Femur (tissue), 1 donor: Measurements from ENCODE around the gene LYSMD1.

ENCODE experiments used
- DNase-seq: peaks from one replicate; pipeline ENCODE4 v3.0.0-alpha.2; 2017

LYSMD1 gene

DNA sequence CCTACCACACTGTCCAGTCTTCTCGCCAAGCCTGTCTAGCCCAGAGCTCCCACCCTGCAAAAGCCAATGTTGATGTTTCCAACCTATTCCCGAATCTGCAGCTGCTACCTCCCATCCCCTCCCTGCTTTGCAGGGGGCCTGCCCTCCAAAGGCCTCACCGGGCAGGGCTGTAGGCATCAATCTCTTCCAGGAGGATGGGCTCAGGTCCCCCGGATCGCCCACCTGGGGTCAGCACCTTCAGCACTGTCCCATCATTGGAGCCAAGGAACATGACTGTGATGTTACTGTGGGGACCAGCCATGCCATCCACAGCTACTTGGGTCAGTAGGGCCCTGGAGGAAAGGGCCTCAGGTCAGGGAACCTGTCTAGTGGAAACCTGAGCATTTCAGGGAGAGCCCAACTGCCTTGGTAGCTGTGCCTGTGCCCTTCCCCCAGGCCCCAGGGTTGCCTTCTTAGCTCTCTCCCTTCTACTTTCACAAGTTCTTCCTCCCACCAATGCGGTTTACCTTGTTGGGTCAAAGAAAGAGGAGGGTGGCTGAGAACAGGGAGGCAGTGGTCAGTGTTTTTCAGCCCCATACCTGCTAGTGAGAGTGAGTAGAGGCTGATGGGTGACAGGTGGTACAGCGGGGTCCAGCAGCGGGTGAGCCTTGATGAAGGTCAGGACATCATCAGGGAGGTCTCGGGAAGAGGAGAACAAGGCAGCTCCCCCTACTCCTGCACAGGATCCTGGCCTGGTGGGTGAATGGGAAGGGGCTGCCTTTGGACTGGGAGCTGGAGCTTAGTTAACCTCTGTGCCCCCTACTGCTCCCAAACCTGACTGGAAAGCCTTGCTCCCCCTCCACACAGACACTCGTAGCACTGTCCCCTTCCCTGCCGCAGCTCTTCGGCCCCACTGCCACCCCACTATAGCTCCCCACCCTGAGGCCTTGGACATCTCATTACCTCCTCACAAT is 30.0 kb downstream of the LYSMD1 start:
- DNase-seq = no peak

DNA sequence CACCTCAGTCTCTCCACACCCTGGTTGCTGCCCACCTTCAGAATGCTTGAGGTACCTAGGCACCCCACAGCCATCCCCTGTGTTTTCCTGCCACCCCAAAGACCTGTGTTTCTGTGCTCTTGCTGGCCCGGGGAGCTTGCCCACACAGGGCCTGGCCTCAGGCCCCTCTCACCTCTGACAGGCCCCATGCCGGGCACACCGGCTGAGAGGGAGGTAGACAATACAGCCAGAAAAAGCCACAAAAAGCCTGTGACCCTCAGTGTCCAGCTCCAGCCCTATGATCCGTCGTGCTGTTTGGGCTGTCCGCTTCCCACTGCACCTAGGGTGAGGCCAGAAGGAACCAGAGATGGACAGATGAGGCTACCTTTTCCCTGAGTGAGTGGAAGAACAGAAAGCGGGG is 30.7 kb downstream of the LYSMD1 start:
- DNase-seq = no peak

DNA sequence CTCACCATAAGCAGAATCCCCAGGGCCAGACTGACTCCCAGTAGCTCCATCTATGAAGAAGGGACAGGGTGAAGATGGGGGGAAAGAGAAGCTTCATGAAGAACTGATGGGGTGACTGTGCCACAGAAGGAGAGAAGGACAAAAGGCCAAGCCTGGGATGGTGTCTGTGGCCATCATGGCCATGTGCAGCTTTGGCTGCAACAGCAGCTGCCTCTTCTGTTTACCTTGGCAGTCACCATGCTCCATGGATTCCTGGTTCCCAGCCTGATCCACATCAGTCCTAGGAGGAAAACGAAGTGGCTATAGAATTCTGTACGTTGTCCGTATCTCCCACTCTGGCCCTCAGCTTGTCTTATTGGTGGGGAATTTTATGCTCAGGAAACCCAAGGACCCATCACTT is 31.3 kb downstream of the LYSMD1 start:
- no peak for DNase-seq

DNA sequence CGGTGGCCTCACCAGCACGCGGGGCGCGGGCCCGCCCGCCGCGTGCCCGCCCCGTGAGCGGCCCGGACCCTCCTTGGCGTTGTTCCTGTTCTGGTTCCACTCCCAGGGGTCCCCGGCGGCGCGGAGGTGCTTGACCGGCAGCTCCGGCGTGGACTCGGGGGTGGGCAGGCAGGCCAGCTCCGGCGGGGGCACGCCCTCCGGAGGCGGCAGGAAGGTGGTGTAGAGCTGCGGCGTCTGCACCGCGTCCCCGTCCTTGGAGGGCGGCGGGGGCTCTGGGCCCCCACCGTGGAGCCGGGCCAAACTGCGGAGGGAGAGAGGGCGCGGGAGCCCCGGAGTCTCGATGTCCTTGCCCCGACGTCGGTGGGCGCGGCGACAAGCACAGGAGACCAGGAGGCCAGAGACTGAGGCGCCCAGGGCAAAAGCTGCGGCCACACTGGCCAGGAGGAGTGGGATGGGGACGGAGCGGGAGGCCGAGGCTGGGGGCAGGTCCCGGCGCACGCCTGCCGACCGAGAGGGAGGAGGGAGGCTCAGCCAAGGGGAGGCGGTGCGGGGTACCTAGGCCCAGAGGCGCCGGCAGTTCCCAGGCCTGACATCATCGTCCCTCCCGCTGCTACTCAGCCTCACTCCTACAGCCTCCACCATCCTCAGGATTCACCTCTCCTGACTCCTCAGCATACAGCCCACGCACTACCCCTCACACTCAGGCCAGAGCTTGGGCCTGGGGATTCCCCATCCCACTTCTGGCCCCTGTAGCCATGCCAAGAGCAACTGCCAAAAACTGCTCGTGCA is 32.5 kb downstream of the LYSMD1 start:
- DNase-seq = peak; percentile 57

DNA sequence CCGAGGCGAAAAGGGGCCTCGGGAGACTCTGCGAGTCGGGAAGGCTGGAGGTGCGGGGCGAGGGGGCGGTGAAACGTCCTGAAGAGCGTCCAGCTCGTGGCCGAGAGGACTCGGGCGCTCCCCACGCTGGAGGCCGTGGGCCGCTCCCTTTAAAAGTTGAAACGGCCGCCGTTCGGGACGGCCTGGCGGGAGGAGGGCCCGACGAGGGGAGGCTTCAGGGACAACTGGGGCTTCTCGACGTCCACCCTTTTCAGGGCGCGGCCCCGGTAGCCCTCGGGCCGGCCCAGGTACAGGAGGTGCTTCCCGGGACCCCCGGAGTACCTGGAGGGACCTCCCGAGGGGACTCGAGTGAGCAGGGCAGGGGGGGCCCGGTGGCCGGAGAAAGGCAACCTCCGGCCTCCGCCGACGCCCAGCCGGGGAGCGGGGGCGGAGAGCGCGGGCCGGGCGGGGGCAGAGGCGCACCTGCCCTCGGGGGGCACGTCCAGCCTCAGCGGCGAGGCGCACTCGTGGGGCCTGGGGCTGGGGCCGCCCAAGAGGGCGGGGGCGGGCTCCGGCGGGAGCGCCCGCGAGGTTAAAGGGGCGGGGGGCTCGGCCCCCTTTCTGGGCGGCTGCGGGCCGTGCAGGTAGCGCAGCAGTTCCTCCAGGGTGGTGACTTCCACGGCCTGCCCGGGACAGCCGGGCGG is 33.2 kb downstream of the LYSMD1 start:
- no peak for DNase-seq

DNA sequence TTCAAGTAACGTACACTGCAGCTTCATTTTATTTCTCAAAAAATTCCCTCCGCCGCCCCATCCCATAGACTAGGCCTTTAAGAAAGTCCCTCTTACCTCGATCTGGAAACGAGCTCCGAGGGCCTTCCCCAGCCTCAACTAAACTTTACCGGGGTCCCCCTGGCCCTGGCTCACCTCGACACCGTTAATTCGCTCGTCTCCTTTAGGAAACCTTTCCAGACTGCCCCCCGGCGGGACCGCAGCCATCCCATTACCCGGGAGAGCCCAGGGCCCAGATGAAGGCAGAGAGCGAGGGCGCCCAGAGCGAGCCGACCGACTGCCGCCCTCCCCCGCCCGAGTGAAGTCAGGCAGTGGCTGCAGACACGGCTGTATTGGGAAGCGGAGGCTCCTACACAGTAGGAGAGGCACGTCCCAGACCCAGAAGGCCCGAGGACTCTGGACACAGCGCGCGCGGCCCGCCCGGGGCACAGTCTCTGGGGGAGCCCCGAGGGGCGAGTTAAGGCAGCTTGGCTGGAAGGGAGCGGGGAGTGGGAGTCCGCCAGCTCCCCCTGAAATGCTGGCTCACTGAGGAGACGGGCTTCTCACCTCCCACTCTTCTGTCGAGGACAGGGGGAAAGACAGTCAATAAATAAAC is 33.9 kb downstream of the LYSMD1 start:
- peak; percentile 62 for DNase-seq

DNA sequence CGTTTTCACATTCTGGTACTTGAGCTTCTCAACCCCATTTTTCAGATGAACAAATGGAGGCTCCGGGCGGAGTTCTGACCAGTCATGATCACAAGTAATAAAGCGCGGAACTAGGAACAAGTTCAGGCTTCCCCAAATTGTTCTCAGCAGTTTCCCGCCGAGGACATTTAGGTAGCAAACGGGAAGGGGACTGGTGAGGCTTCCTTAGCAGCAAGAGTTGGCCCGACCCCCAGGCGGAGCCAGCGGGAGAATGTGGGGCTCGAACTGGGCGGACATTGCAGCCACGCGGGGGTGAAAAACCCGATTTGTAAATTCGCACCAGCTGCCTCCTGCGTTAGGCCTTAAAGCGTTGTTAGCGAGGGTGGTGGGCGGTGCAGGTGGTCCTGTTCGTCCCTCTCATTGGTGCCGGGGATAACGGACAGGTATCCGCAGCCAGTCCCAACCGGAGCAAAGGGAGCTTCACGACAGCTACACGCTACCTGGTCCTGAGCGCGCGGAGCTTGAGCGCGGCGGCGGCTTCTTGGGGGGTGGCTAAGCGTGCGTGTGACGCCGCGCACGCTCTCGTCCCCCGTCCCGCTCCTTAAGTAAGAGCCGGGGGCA is 34.6 kb downstream of the LYSMD1 start:
- DNase-seq = peak; percentile 94

DNA sequence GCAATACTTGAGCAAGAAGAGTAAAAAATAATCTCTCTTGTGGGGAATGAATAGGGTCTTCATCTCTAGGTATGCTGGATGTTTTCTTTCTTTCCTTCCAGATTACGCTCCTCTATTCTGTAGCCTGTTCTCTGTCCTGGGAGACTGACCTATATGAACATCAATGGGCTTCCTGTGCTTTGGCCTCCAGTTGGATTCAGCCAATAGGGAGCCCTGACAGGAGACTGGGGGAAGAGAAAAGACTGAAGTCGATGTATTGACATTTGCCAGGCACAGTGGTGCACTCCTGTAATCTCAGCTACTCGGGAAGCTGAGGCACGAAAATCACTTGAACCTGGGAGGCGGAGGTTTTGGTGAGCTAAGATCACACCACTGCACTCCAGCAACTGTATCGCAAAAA is 36.9 kb downstream of the LYSMD1 start:
- no peak for DNase-seq

DNA sequence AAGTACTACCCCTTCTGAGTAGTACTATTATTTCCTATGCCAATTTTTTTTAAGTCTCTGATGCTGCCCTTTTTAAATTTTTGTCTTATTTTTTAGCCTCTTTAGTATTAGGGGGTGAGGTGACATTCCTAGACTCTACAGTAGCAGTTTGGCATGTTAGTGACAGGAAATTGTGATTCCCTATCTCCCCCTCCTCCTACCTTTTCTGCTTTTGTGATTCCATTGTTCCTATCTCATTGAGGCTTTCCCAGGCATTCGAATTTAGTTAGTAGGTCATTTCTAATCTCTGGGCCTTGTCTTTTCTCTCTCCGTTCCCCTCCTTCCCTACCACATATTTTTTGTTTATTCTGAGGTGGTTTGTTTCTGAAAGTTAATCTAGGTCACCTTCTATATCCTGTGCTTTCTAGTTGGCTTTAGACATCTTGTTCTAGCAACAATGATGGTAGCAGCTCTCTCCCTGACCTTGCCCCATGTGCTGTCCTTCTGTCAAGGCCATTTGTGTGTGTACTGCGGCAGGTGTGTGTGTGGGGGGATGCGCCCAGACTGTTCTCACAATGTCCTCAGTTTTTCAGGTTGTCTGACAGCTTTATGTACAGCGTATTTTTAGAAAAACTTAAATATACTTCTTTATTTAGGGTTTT is 40.8 kb downstream of the LYSMD1 start:
- no peak for DNase-seq

DNA sequence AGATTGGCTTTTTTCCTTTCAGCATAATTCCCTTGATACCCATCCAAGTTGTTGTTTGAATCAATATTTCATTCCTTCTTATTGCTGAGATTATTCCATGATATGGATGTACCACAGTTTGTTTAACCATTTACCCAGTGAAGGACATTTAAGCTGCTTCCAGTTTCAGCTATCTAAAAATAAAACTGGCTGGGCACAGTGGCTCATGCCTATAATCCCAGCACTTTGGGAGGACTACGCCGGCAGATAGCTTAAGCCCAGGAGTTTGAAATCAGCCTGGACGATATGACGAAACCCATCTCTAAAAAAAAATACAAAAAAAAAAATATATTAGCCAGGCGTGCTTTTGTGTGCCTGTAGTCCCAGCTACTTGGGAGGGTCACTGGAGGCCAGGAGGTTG is 51.8 kb downstream of the LYSMD1 start:
- no peak for DNase-seq
